GM18517 (cell line): ENCODE results near the gene COL8A2.

Experiments used
- ATAC-seq: cut with Tn5 transposase; IDR thresholded peaks from one replicate; pipeline ENCODE4 v1.9.1; 2021; ENCODE audit warnings: mild to moderate bottlenecking, moderate library complexity; ENCODE audit not compliant: unreplicated experiment

The COL8A2 gene

GRCh38 chr1:36115200-36115669, 9.8 kb downstream of the COL8A2 start:
- no peak for ATAC-seq

GRCh38 chr1:36114371-36114770, 10.7 kb downstream of the COL8A2 start:
- ATAC-seq, result no peak

- ATAC-seq, result no peak
Measured at GRCh38 chr1:36112823-36113222, 12.2 kb downstream of the COL8A2 start.

- ATAC-seq, result no peak
Measured at GRCh38 chr1:36111151-36111550, 13.9 kb downstream of the COL8A2 start.

GRCh38 chr1:36109041-36109679, 15.9 kb downstream of the COL8A2 start:
- no peak for ATAC-seq

GRCh38 chr1:36108314-36108713, 16.7 kb downstream of the COL8A2 start:
- ATAC-seq, result no peak

GRCh38 chr1:36107394-36107793, 17.6 kb downstream of the COL8A2 start:
- ATAC-seq, result no peak

GRCh38 chr1:36106269-36106668, 18.8 kb downstream of the COL8A2 start:
- no peak for ATAC-seq

- ATAC-seq, result no peak
Measured at GRCh38 chr1:36101546-36101945, 23.5 kb downstream of the COL8A2 start.

GRCh38 chr1:36100376-36100775, 24.6 kb downstream of the COL8A2 start:
- ATAC-seq, result no peak

- no peak for ATAC-seq
Measured at GRCh38 chr1:36099681-36100341, 25.2 kb downstream of the COL8A2 start.

- no peak for ATAC-seq
Measured at GRCh38 chr1:36098650-36099365, 26.2 kb downstream of the COL8A2 start.

- no peak for ATAC-seq
Measured at GRCh38 chr1:36097693-36098585, 27.1 kb downstream of the COL8A2 start.

- no peak for ATAC-seq
Measured at GRCh38 chr1:36096500-36097432, 28.3 kb downstream of the COL8A2 start.

GRCh38 chr1:36095760-36096405, 29.1 kb downstream of the COL8A2 start:
- ATAC-seq, result no peak

GRCh38 chr1:36094621-36095061, 30.4 kb downstream of the COL8A2 start:
- ATAC-seq, result no peak

- ATAC-seq, result no peak
Measured at GRCh38 chr1:36093929-36094328, 31.1 kb downstream of the COL8A2 start.

- ATAC-seq, result no peak
Measured at GRCh38 chr1:36093226-36093625, 31.8 kb downstream of the COL8A2 start.

- no peak for ATAC-seq
Measured at GRCh38 chr1:36092798-36093185, 32.2 kb downstream of the COL8A2 start.
